H9 (cell line): ENCODE results near the gene TMEM100. TPM values are rescaled to one million over a fixed set of nuclear protein-coding genes. Genes with fewer than 3 reads are reported as not detected.

Source experiments
- DNase-seq: peaks from one replicate; pipeline ENCODE4 v3.0.0-alpha.2; 2017
- H2AFZ ChIP-seq: one replicate; pipeline ENCODE4 v1.6.1; 2013; ENCODE audit warnings: mild to moderate bottlenecking, low read length, control low read depth, moderate library complexity
- H2AK5ac ChIP-seq: 2 replicates; pipeline ENCODE4 v1.6.1; 2013; ENCODE audit warnings: low read length, control low read depth, mixed read lengths; ENCODE audit not compliant: insufficient read length
- H2BK120ac ChIP-seq: one replicate; pipeline ENCODE4 v1.6.1; 2013; ENCODE audit warnings: low read depth, mild to moderate bottlenecking, low read length, control low read depth, inconsistent platforms; ENCODE audit not compliant: poor library complexity, severe bottlenecking
- H2BK12ac ChIP-seq: 2 replicates; pipeline ENCODE4 v1.6.1; 2013; ENCODE audit warnings: low read length, control low read depth, mixed read lengths, low read depth; ENCODE audit not compliant: insufficient read length
- H2BK15ac ChIP-seq: 2 replicates; pipeline ENCODE4 v1.6.1; 2013; ENCODE audit warnings: low read depth, low read length, control low read depth
- H2BK20ac ChIP-seq: one replicate; pipeline ENCODE4 v1.6.1; 2013; ENCODE audit warnings: low read depth, mild to moderate bottlenecking, low read length, control low read depth, inconsistent platforms; ENCODE audit not compliant: poor library complexity, severe bottlenecking
- H2BK5ac ChIP-seq: 2 replicates; pipeline ENCODE4 v1.6.1; 2013; ENCODE audit warnings: low read length, control low read depth, mixed read lengths; ENCODE audit not compliant: insufficient read length
- H3K14ac ChIP-seq: 2 replicates; pipeline ENCODE4 v1.6.1; 2013; ENCODE audit warnings: low read length, control low read depth; ENCODE audit not compliant: insufficient read depth
- H3K18ac ChIP-seq: 2 replicates; pipeline ENCODE4 v1.6.1; 2013; ENCODE audit warnings: low read depth, mild to moderate bottlenecking, mixed read lengths, low read length, control low read depth; ENCODE audit not compliant: insufficient read length
- H3K23ac ChIP-seq: 2 replicates; pipeline ENCODE4 v1.6.1; 2013; ENCODE audit warnings: low read length, control low read depth, mixed read lengths, low read depth; ENCODE audit not compliant: insufficient read length
- H3K23me2 ChIP-seq: 2 replicates; pipeline ENCODE4 v1.6.1; 2013; ENCODE audit warnings: low read depth, mild to moderate bottlenecking, mixed read lengths, low read length, control low read depth; ENCODE audit not compliant: insufficient read length, poor library complexity, severe bottlenecking
- H3K27ac ChIP-seq: 2 replicates; pipeline ENCODE4 v1.5.1; 2013; ENCODE audit warnings: low read length, control low read depth, mixed read lengths, low read depth; ENCODE audit not compliant: insufficient read length
- H3K27me3 ChIP-seq: 2 replicates; pipeline ENCODE4 v1.6.1; 2013; ENCODE audit warnings: low read length, control low read depth, inconsistent platforms; ENCODE audit not compliant: insufficient read depth
- H3K4ac ChIP-seq: 2 replicates; pipeline ENCODE4 v1.6.1; 2013; ENCODE audit warnings: low read depth, mild to moderate bottlenecking, control low read depth, inconsistent platforms, low read length, moderate library complexity
- H3K4me1 ChIP-seq: 2 replicates; pipeline ENCODE4 v1.6.1; 2013; ENCODE audit warnings: low read length, control low read depth, inconsistent platforms; ENCODE audit not compliant: insufficient read depth
- H3K4me2 ChIP-seq: 2 replicates; pipeline ENCODE4 v1.6.1; 2013; ENCODE audit warnings: low read length, control low read depth, mixed read lengths; ENCODE audit not compliant: insufficient read length, insufficient read depth
- H3K56ac ChIP-seq: 2 replicates; pipeline ENCODE4 v1.6.1; 2013; ENCODE audit warnings: low read depth, mild to moderate bottlenecking, mixed read lengths, low read length, control low read depth; ENCODE audit not compliant: insufficient read length
- H3K79me1 ChIP-seq: 2 replicates; pipeline ENCODE4 v1.6.1; 2013; ENCODE audit warnings: low read depth, mild to moderate bottlenecking, moderate library complexity, low read length, control low read depth, inconsistent platforms; ENCODE audit not compliant: insufficient read depth, poor library complexity, severe bottlenecking
- H3K79me2 ChIP-seq: 2 replicates; pipeline ENCODE4 v1.6.1; 2013; ENCODE audit warnings: low read length, control low read depth, inconsistent platforms; ENCODE audit not compliant: insufficient read depth
- H3K9ac ChIP-seq: 2 replicates; pipeline ENCODE4 v1.6.1; 2013; ENCODE audit warnings: low read length, control low read depth, mixed read lengths; ENCODE audit not compliant: insufficient read length; ENCODE audit errors: extremely low read depth
- H3K9me3 ChIP-seq: one replicate; pipeline ENCODE4 v1.6.1; 2013; ENCODE audit warnings: low read depth, low read length, inconsistent platforms; ENCODE audit not compliant: control insufficient read depth
- H3T11ph ChIP-seq: one replicate; pipeline ENCODE4 v1.6.1; 2013; ENCODE audit warnings: mild to moderate bottlenecking, low read length, control low read depth, inconsistent platforms
- H4K20me1 ChIP-seq: one replicate; pipeline ENCODE4 v1.6.1; 2013; ENCODE audit not compliant: control insufficient read depth, insufficient read length, insufficient read depth
- H4K5ac ChIP-seq: 2 replicates; pipeline ENCODE4 v1.6.1; 2013; ENCODE audit warnings: low read depth, mild to moderate bottlenecking, mixed read lengths, low read length, control low read depth; ENCODE audit not compliant: insufficient read length
- H4K8ac ChIP-seq: replicated peaks from 2 replicates; pipeline ENCODE4 v1.6.1; 2013; ENCODE audit warnings: low read length, control low read depth, mixed read lengths, low read depth; ENCODE audit not compliant: insufficient read length
- H4K91ac ChIP-seq: 2 replicates; pipeline ENCODE4 v1.6.1; 2013; ENCODE audit warnings: low read depth, mild to moderate bottlenecking, moderate library complexity, mixed read lengths, low read length, control low read depth; ENCODE audit not compliant: insufficient read length
- H3K27ac Mint-ChIP-seq, 3 experiments: 2 replicates in 2 of 3; 3 replicates in 1 of 3; pipeline ENCODE4 v1.8.0; 2020 to 2021; ENCODE audit warnings: mixed read lengths in 3 of 3, mild to moderate bottlenecking in 1 of 3, moderate library complexity in 1 of 3
- H3K27me3 Mint-ChIP-seq: 2 replicates; pipeline ENCODE4 v1.8.0; 2021; ENCODE audit warnings: low read depth, mild to moderate bottlenecking, moderate library complexity, mixed read lengths
- H3K36me3 Mint-ChIP-seq, 3 experiments: 2 replicates in 2 of 3; 3 replicates in 1 of 3; pipeline ENCODE4 v1.8.0; 2020 to 2021; ENCODE audit warnings: low read depth in 3 of 3, mixed read lengths in 3 of 3; ENCODE audit not compliant: insufficient read depth in 1 of 3
- H3K4me1 Mint-ChIP-seq, 2 experiments: 2 replicates each; pipeline ENCODE4 v1.8.0; 2020; ENCODE audit warnings: mixed read lengths in 2 of 2
- H3K4me3 Mint-ChIP-seq, 2 experiments: 2 replicates in 1 of 2; 3 replicates in 1 of 2; pipeline ENCODE4 v1.8.0; 2020 to 2021; ENCODE audit warnings: mild to moderate bottlenecking in 2 of 2, mixed read lengths in 2 of 2, moderate library complexity in 1 of 2
- H3K9me3 Mint-ChIP-seq, 2 experiments: 2 replicates in 1 of 2; 3 replicates in 1 of 2; pipeline ENCODE4 v1.8.0; 2020; ENCODE audit warnings: mild to moderate bottlenecking in 2 of 2, mixed read lengths in 2 of 2, moderate library complexity in 1 of 2
- CTCF ChIP-seq: fragments of 200-600 bp; sonication (generic); conservative IDR thresholded peaks from 3 replicates; pipeline ENCODE4 v1.8.0; 2021; ENCODE audit warnings: antibody characterized with exemption, mild to moderate bottlenecking
- WGBS: extraction: QIAGEN DNeasy Blood & Tissue Kit; methylation state at CpG from one replicate; pipeline ENCODE4 v1.1.7; 2013; ENCODE audit warnings: missing lambda C conversion rate, low lambda C conversion rate, mixed read lengths; ENCODE audit not compliant: insufficient read length; ENCODE audit errors: extremely low coverage; 5-methylcytosine and 5-hydroxymethylcytosine counted together
- total RNA-seq: library from RNA; stranded (reverse); gene quantifications from 2 replicates; pipeline ENCODE4 v1.2.1, GENCODE V29; 2021

The TMEM100 gene
- total RNA-seq, 1 experiment from 2014 or later: 0.17 TPM

GRCh38 chr17:55722016-55722736 lies 488 bp downstream of the TMEM100 start:
- H3K4ac ChIP-seq: no peak overlapping the region
- H3K18ac ChIP-seq: no peak overlapping the region
- TF ChIP-seq CTCF: no peak
- peaks cover 2% of the 10 kb centered on the region; the same call in 1 of the 2 replicates for H3K4me1 ChIP-seq
- H3T11ph ChIP-seq: no peak overlapping the region
- peak overlapping the region; percentile 88 for H2AFZ ChIP-seq
- no peak overlapping the region for H4K8ac ChIP-seq
- H3K4me2 ChIP-seq: peak overlapping the region; percentile 47
- no peak for DNase-seq
- peaks cover 31 to 32% of the 10 kb centered on the region in 2 experiments for H3K4me1 Mint-ChIP-seq
- no peak overlapping the region for H3K56ac ChIP-seq
- H4K91ac ChIP-seq: no peak overlapping the region
- no peaks in the 10 kb centered on the region for H3K9me3 Mint-ChIP-seq
- no peak overlapping the region for H2BK20ac ChIP-seq
- no peak overlapping the region for H4K5ac ChIP-seq
- no peaks in the 10 kb centered on the region for H3K23me2 ChIP-seq
- no peak overlapping the region for H2BK5ac ChIP-seq
- no peak overlapping the region for H3K27ac ChIP-seq
- no peaks in the 10 kb centered on the region for H3K79me1 ChIP-seq
- no peaks in the 10 kb centered on the region for H3K27me3 ChIP-seq
- H3K9ac ChIP-seq: peak overlapping the region; percentile 32
- H3K36me3 Mint-ChIP-seq: no peaks in the 10 kb centered on the region
- no peak overlapping the region for H3K14ac ChIP-seq
- no peak overlapping the region for H2AK5ac ChIP-seq
- H2BK120ac ChIP-seq: no peak overlapping the region
- H3K27ac Mint-ChIP-seq: no peak overlapping the region
- no peaks in the 10 kb centered on the region for H3K79me2 ChIP-seq
- H2BK12ac ChIP-seq: no peak overlapping the region
- WGBS: no CpG with 5 or more reads among the region's 5 CpGs
- H3K27me3 Mint-ChIP-seq: peaks cover 2% of the 10 kb centered on the region; the same call in 1 of the 2 replicates
- H3K4me3 Mint-ChIP-seq: peak overlapping the region in 1 of 2 experiments; percentile 47; a peak in 2 of 5 replicates
- H3K9me3 ChIP-seq: no peaks in the 10 kb centered on the region
- H4K20me1 ChIP-seq: no peaks in the 10 kb centered on the region
- H2BK15ac ChIP-seq: no peak overlapping the region
- H3K23ac ChIP-seq: no peak overlapping the region
